WTC11 (cell line): ENCODE results near the gene STIP1.

Source experiments
- CTCF ChIP-seq: fragments of 200-600 bp; IDR thresholded peaks from 2 replicates; pipeline ENCODE4 v1.8.0; 2022; ENCODE audit warnings: antibody characterized with exemption
- GABPB1 ChIP-seq: sonication (generic); formaldehyde crosslinking; IDR thresholded peaks from 2 replicates; pipeline ENCODE4 v1.8.1; 2023; ENCODE audit warnings: mild to moderate bottlenecking, missing genetic modification reagents
- IRF2 ChIP-seq: sonication (generic); formaldehyde crosslinking; IDR thresholded peaks from 2 replicates; pipeline ENCODE4 v1.8.0; 2022; ENCODE audit warnings: low read depth, missing genetic modification reagents, borderline replicate concordance
- SMAD3 ChIP-seq: sonication (generic); formaldehyde crosslinking; IDR thresholded peaks from 2 replicates; pipeline ENCODE4 v1.8.0; 2022; ENCODE audit warnings: missing genetic modification reagents, mild to moderate bottlenecking, borderline replicate concordance
- TCF7 ChIP-seq: sonication (generic); formaldehyde crosslinking; IDR thresholded peaks from 2 replicates; pipeline ENCODE4 v1.8.0; 2022; ENCODE audit warnings: mild to moderate bottlenecking, low read depth, missing genetic modification reagents, moderate library complexity
- TEAD4 ChIP-seq: sonication (generic); formaldehyde crosslinking; IDR thresholded peaks from 2 replicates; pipeline ENCODE4 v1.8.0; 2022; ENCODE audit warnings: mild to moderate bottlenecking, missing genetic modification reagents
- ZBTB21 ChIP-seq: sonication (generic); formaldehyde crosslinking; IDR thresholded peaks from 2 replicates; pipeline ENCODE4 v1.8.1; 2023; ENCODE audit warnings: mild to moderate bottlenecking, missing genetic modification reagents, borderline replicate concordance
- ZNF512 ChIP-seq: sonication (generic); formaldehyde crosslinking; IDR thresholded peaks from 2 replicates; pipeline ENCODE4 v1.8.1; 2022; ENCODE audit warnings: missing genetic modification reagents, borderline replicate concordance

GRCh38 chr11:64178951-64179639 is 6.9 kb upstream of the STIP1 start:
- TF ChIP-seq ZBTB21 (CRISPR knock-in tag) (no peak), ZNF512 (CRISPR knock-in tag) (no peak), SMAD3 (no peak), CTCF (no peak), TCF7 (CRISPR knock-in tag) (no peak), IRF2 (CRISPR knock-in tag) (no peak), GABPB1 (CRISPR knock-in tag) (no peak), TEAD4 (no peak)
